HS-5 (cell line): ENCODE data around the gene STIM2.
"Not testable (repeated sequence)": the region's sequence is repeated elsewhere in the genome, so short reads cannot be mapped to it uniquely, and the experiment has no call there.

Experiments
- DNase-seq: peaks from one replicate; pipeline ENCODE4 v3.0.0-alpha.2; 2012; ENCODE audit warnings: low read depth

The STIM2 gene

DNA sequence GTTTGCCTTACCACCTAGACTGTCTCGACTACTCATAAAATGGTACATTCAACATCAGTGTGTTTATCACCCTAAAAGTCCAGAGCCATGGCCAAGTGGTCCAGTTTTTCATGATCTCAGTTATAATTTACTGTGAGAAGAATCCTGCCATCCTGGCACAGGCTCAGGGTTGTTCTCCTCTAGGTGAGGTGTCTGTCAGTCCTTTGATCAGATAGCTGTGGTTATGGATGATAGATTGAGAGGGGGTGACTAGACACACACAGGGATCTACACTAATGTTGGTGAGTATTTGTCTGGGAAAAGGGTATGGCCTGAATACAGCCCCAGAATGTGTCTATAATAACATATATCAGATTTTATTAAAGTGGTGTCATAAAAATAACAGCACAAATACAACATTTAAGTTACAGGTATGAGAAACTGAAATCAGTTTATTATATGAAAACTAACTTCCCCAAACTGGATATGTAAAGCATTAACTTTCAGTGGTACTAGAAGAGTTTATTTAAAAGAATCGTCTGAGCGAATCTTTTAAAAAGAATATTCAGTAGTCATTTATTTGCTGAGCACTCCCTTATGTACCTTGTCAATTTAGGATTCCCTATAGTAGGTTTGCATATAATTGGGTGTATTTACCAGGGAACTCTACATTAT is 93.3 kb downstream of the STIM2 start:
- no peak for DNase-seq

GRCh38 chr4:26955241-26955640 is 94.6 kb downstream of the STIM2 start:
- DNase-seq, result no peak

- DNase-seq, result no peak
Measured at GRCh38 chr4:26958925-26959653, 98.4 kb downstream of the STIM2 start.

- no peak for DNase-seq
Measured at GRCh38 chr4:26959654-26960047, 99.0 kb downstream of the STIM2 start.

DNA sequence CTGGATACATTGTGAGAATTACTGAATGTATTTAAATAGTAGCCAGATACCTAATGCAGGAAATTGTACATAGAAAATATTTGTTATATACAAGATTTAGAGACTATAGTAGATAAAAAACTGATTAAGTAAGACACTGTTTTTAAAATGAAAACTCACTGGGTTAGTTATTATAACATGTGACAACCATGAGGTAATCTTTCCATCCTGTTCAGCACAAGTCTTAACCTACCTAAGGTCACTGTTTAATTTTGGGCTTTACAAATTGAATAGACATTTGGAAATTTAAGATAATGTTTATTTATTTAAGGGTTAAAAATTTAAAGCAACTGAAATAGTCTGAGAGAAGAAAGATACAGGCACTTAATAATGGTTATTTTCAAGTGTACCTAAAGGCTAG is 102.1 kb downstream of the STIM2 start:
- DNase-seq, result no peak

DNA sequence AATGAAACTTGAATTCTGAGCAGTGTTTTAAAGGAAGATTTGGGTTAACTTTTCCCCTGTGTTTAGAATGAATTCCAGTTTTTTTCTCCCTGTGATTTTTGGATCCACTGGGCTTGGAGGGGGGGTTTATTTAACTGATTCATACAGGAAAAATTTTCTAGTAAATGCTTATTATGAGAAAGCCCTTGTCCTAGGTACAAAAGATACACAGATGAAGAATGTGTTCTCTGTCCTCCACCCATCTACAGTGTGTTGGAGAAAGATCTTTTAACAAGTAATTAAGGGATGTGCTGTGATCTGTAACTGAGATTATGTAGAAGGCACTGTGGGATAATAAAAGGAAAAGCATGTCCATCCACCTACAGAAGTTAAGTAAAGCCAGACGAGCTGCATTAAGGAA is 103.9 kb downstream of the STIM2 start:
- no peak for DNase-seq

GRCh38 chr4:26964994-26965393 is 104.4 kb downstream of the STIM2 start:
- DNase-seq, result no peak

GRCh38 chr4:26975464-26976181 is 115.0 kb downstream of the STIM2 start:
- not testable (repeated sequence) for DNase-seq

GRCh38 chr4:26978387-26979053 is 117.9 kb downstream of the STIM2 start:
- DNase-seq, result no peak

GRCh38 chr4:26984896-26985295 is 124.3 kb downstream of the STIM2 start:
- no peak for DNase-seq

DNA sequence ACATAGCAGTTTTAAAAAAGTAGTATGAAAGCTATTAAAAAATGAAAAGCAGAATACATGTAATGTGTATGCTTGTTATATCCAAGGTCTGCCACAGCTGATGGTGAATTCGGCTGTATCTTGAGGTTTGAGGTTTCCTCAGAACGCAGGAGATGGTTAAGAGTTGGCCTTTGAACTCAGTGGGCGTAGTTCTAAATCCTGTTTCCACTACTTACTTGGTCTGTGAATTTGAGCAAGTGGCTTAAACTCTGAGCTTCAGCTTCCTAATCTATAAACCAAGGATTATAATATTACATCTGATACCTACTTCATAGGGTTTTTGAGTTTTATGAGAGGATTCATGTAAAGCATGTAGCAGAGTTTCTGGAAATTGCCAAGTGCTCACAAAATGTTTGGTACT is 125.2 kb downstream of the STIM2 start:
- DNase-seq, result no peak

- DNase-seq, result no peak
Measured at GRCh38 chr4:26987191-26987590, 126.5 kb downstream of the STIM2 start.

- no peak for DNase-seq
Measured at GRCh38 chr4:26991057-26991456, 130.4 kb downstream of the STIM2 start.

DNA sequence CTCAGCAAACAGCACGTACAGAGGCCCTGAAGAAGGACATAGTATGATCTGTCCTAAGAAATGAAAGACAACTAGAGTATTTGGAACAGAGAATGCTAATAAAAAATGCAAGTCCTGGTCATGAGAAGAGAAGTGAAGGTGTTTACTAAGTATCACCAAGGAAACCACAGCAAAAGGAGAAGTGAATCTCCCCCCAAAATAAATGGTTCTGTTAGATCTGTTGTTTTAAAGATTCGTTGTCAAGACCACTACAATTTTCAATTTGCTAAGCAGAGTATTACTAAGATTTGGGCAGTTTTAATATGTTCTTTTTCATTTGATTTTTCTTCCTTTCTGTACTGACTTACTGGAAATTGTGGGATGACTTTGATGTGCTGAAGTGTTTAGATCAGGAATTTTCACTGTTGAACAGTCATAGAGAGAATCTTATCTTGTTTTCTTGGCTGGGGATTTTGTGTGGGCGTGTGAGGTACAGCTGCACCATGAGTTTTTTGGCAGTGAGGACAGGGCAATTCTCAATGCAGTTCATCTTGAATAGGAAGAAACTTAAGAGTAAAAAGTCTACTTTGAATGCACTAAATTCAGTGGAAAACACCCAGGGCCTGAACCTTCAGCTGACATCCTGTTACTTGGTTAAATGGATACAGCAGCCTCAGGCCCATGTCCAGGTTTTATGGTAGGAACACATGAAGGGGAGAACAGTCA is 132.2 kb downstream of the STIM2 start:
- no peak for DNase-seq

DNA sequence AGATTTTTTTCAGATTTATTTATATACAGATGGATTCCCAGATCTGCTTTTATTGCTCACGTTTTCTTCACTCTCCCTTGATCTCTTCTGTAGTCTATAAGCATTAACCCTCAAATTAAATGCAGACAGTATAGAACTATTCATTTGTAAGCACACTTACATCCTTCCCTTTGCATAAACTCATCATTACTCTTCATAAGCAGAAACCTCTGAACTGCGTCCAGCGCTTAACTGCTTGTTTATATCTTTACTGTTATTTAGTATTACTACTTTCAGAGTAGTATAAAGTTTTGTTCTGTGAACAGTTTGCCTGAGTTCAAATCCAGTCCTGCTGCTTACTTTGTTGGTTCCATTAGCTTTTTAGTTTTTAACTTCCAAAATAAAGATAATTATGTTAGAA is 132.9 kb downstream of the STIM2 start:
- no peak for DNase-seq

GRCh38 chr4:26993967-26994366 is 133.3 kb downstream of the STIM2 start:
- no peak for DNase-seq

GRCh38 chr4:26995316-26995715 is 134.7 kb downstream of the STIM2 start:
- DNase-seq, result no peak

GRCh38 chr4:26996745-26997144 is 136.1 kb downstream of the STIM2 start:
- no peak for DNase-seq

DNA sequence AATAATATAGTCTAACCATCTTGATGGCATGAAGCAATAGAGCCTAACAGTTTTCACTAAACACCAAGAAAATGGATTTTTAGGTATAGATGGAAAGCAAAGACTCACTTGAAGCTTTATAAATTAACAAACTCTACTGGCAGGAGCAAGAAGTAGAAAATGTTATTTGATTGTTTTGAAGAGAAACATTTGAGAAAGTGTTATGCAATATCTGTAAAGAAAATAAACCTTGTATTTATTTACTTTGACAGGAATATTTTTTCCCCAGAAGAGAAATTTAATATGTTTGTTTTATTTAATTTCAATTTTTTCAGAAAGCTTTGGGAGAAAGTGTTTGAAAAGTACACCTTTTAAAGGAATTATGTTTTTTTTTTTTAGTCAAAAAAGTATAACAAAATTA is 139.0 kb downstream of the STIM2 start:
- DNase-seq, result no peak

- DNase-seq, result no peak
Measured at GRCh38 chr4:27000122-27000521, 139.5 kb downstream of the STIM2 start.

GRCh38 chr4:27000820-27001219 is 140.2 kb downstream of the STIM2 start:
- DNase-seq, result no peak
